ENCODE measurements around the gene KCNIP4. TPM values are rescaled to one million over a fixed set of nuclear protein-coding genes. Genes with fewer than 3 reads are reported as not detected.

KCNIP4 gene
- total and polyA plus RNA-seq, 2 of the 8 experiments (the other 6 are each of a cell fraction or from before 2014, with no cell fraction given): 0.06 TPM; not detected in 1

GRCh38 chr4:21887481-21887880, 61.1 kb downstream of the KCNIP4 start:
- H3K9me3 ChIP-seq (ENCODE audit: insufficient read depth in 2 of 2, low read depth in 1 of 2, low read length in 1 of 2): no peaks in the 10 kb centered on the region
- DNase-seq (ENCODE audit: low read depth in 1 of 2, low spot score in 2 of 2) (no peak), FAIRE-seq (no peak)
- no peaks in the 10 kb centered on the region for H3K27me3 ChIP-seq (replicated peaks in 1 of 4; ENCODE audit: control insufficient read depth in 3 of 4, extremely low read depth in 1 of 4, insufficient read depth in 3 of 4, low read length in 3 of 4)
- no peak overlapping the region for H3K4me2 ChIP-seq (ENCODE audit: insufficient read depth in 1 of 2, low read depth in 2 of 2, low read length in 2 of 2)
- no peak overlapping the region for H3K9ac ChIP-seq (replicated peaks in 1 of 4; ENCODE audit: extremely low read depth in 1 of 4, low read depth in 3 of 4, low read length in 3 of 4)
- WGBS, 2 experiments (ENCODE audit: extremely low coverage in 1 of 2, insufficient coverage in 1 of 2, insufficient read length in 1 of 2, insufficient replicate concordance in 2 of 2, low coverage in 1 of 2, low lambda C conversion rate in 2 of 2, missing lambda C conversion rate in 1 of 2): 88% methylated on average over 1 of the region's 1 CpG; no CpG with 5 or more reads in 1 of the 2 experiments
- no peak overlapping the region for H3K23ac ChIP-seq (ENCODE audit: insufficient read length)
- no peak overlapping the region for H2BK20ac ChIP-seq (ENCODE audit: low read length)
- no peak overlapping the region for H3K4ac ChIP-seq (replicated peaks; ENCODE audit: insufficient read length, low read depth, low read length)
- H3K4me3 ChIP-seq (ENCODE audit: extremely low read depth in 1 of 4, insufficient read depth in 2 of 4, low read depth in 3 of 4, low read length in 4 of 4): no peak overlapping the region
- no peak overlapping the region for H3K14ac ChIP-seq (ENCODE audit: insufficient read length)
- no peak overlapping the region for H3K27ac ChIP-seq (ENCODE audit: low read depth, low read length)
- no peak overlapping the region for H4K8ac ChIP-seq (ENCODE audit: extremely low read depth, insufficient read depth, low read length)
- H2BK12ac ChIP-seq (ENCODE audit: low read depth, low read length): no peak overlapping the region
- no peak overlapping the region for H2BK5ac ChIP-seq (ENCODE audit: low read depth, low read length)
- H3K79me2 ChIP-seq (ENCODE audit: control insufficient read depth in 1 of 2, insufficient read depth in 2 of 2, low read length in 2 of 2): no peaks in the 10 kb centered on the region
- no peak overlapping the region for H4K91ac ChIP-seq (replicated peaks; ENCODE audit: insufficient read length, low read length)
- POLR2A ChIA-PET (ENCODE audit: partially characterized antibody): no interaction called here
- H3K36me3 ChIP-seq (ENCODE audit: control insufficient read depth in 2 of 4, insufficient read depth in 4 of 4, low read length in 3 of 4): no peaks in the 10 kb centered on the region
- H4K5ac ChIP-seq (ENCODE audit: insufficient read length, low read depth, low read length): no peak overlapping the region
- H2BK120ac ChIP-seq (replicated peaks; ENCODE audit: low read depth, low read length): no peak overlapping the region
- no peaks in the 10 kb centered on the region for H3K4me1 ChIP-seq (replicated peaks in 1 of 4; ENCODE audit: control insufficient read depth in 3 of 4, insufficient read depth in 4 of 4, low read length in 3 of 4)
- TF ChIP-seq RFX5 (IDR thresholded peaks at IDR 0.05; ENCODE audit: borderline replicate concordance, low read depth, low read length) (no peak), CHD1 (IDR thresholded peaks at IDR 0.05; ENCODE audit: low read depth, low read length) (no peak), YY1 (IDR thresholded peaks at IDR 0.05; ENCODE audit: low read depth, low read length) (no peak), EGR1 (IDR thresholded peaks at IDR 0.05; ENCODE audit: borderline replicate concordance, low read depth, low read length) (no peak), FOSL1 (IDR thresholded peaks at IDR 0.05; ENCODE audit: insufficient read depth, low read depth, low read length) (no peak), TAF1 (IDR thresholded peaks at IDR 0.05; ENCODE audit: low read depth, low read length) (no peak), ATF3 (IDR thresholded peaks at IDR 0.05; ENCODE audit: insufficient read depth, low read depth, low read length) (no peak), CREB1 (IDR thresholded peaks at IDR 0.05) (no peak), SIX5 (IDR thresholded peaks at IDR 0.05; ENCODE audit: low read depth, low read length) (no peak), SP2 (IDR thresholded peaks at IDR 0.05; ENCODE audit: low read length) (no peak), NANOG (IDR thresholded peaks at IDR 0.05; ENCODE audit: insufficient read depth, low read depth, low read length, poor library complexity, severe bottlenecking) (no peak), KDM1A (IDR thresholded peaks at IDR 0.05; ENCODE audit: borderline replicate concordance, low read length) (no peak)
- H2BK15ac ChIP-seq (ENCODE audit: low read length): no peak overlapping the region
- H3K56ac ChIP-seq (replicated peaks; ENCODE audit: insufficient read length, low read depth, low read length): no peak overlapping the region
- CTCF ChIA-PET (ENCODE audit: partially characterized antibody): no interaction called here
- H3K79me1 ChIP-seq (ENCODE audit: low read depth, low read length): no peaks in the 10 kb centered on the region
- no peak overlapping the region for H2AFZ ChIP-seq (ENCODE audit: low read length)
- no peak overlapping the region for H3K18ac ChIP-seq (ENCODE audit: extremely low read depth, low read length)
- H4K20me1 ChIP-seq (replicated peaks in 1 of 2; ENCODE audit: control insufficient read depth in 1 of 2, insufficient read depth in 2 of 2, low read length in 2 of 2): no peaks in the 10 kb centered on the region
- H3K23me2 ChIP-seq (ENCODE audit: low read depth, low read length): no peaks in the 10 kb centered on the region
- H2AK5ac ChIP-seq (ENCODE audit: low read depth, low read length): no peak overlapping the region

All from H1 (cell line).